CD4-positive, alpha-beta T cell treated with Interleukin-6 at 100 ng/mL for 8 hours (primary cell): Measurements from ENCODE around the gene UVSSA.
"Not testable (repeated sequence)": the region's sequence is repeated elsewhere in the genome, so short reads cannot be mapped to it uniquely, and the experiment has no call there.

Experiments
- DNase-seq: peaks from one replicate; pipeline ENCODE4 v3.0.0-alpha.2; 2020; ENCODE audit warnings: mixed read lengths, low spot score

Gene UVSSA

DNA sequence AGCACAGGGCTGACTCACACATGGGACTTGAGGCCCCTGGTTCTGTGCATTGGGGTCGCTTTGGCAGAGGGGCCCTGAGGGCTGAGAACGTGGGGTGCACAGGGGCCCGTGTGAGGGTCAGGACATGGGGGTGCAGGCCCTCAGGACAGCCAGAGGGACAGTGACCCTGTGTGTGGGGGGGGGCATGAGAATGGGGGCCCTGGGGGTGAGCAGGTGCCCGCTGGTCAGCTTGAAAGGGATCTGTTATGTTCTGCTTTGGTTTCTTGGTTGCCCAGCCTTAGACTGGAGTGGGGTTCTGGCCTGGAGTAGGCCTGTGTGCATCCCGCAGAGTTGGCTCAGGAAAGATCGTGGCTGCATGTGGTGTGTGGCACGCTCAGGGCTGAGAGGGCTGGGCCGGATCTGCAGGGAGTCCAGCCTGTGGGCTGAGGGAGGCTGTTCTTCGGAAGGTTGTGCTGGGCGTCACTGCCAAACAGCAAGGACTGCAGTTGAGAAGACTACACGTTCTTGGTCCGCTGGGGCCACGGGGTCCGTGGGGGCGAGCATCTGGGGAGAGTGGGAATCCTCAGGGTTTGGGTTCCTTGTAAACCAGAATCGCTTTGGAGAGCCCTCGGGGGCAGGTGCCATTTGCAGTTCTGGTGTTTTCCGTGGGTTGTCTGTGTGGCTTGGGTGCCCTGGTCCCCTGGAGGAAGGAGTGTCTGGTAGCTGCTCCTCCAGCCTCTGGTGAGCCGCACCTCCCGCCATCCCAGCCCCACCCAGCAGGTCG is 15.2 kb upstream of the UVSSA start:
- DNase-seq, result no peak

DNA sequence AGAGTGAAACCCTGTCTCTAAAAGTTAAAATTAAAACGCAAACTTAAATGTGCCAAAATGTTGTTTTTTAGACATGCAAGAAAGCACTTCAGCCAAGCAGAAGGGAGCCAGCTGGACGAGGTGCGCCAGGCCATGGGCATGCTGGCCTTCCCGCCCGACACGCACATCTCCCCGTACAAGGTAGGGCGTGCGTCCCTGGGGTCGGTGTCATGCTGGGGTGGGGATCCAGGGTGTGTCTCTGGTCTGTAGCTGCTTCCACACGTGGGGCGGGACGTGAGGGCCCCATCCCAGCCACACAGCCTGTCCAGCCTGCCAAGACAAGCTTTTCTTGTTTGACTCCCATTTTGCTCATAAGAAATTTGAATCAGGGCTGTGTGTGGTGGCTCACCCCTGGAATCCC is 14.3 kb upstream of the UVSSA start:
- DNase-seq, result no peak

DNA sequence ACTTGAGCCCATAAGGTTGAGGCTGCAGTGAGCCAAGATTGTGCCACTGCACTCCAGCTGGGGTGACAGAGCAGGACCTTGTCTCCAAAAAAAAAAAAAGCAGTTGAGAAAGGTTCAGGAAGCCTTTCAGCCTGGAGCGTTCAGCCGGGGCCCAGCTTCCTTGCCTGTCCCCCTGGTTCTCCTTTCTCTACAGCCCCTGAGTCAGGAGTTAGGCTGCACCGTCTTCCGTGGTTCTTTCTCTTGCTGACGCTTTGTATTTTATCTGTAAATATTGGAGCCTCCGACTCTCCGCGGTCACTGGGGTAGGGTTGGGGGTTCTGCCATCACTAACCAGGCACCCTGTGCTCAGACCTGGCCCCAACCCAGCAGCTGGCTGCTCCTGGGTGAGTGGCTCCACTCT is 13.8 kb upstream of the UVSSA start:
- no peak for DNase-seq

DNA sequence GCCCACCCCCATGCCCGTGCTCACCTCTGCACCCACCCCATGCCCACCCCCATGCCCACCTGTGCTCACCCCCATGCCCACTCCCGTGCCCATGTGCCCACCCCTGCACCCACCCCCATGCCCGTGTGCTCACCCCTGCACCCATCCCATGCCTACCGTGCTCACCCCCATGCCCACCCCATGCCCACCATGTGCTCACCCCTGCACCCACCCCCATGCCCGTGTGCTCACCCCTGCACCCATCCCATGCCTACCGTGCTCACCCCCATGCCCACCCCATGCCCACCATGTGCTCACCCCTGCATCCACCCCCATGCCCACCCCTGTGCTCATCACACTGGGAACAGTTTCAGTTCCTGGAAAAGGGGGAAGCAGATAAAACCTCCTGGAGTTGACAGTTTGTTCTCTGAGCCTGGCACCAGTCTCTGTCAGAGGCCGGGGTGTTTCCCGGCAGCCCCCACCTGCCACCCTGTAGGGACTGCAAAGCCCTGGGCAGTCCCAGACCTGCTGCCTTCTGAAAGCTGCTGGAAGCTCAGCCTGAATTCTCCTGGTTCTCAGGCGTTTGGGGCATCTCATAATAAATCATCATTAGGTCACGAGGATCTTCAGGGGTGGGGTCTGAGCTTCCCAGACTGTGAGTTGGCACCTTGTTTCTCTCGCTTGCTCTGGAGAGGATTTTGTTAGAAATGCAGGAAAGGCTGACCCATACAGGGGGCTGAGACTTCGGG is 13.0 kb upstream of the UVSSA start:
- DNase-seq, result not testable (repeated sequence)

DNA sequence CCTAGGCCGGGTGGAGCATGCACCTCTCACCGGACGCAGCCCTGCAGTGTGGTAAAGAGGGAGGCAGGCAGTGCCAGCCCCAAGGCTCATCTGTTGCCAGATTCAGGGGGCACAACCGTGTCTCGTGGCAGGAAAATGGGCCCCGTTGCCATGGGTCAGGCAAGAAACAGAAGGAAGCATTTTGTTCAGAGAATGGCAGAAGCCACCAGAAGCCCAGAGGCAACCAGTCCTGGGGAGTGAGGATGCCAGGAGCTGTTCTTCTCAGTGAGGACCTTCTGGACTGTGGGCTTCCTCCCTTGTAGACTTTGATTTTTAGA is 12.5 kb upstream of the UVSSA start:
- DNase-seq, result no peak

DNA sequence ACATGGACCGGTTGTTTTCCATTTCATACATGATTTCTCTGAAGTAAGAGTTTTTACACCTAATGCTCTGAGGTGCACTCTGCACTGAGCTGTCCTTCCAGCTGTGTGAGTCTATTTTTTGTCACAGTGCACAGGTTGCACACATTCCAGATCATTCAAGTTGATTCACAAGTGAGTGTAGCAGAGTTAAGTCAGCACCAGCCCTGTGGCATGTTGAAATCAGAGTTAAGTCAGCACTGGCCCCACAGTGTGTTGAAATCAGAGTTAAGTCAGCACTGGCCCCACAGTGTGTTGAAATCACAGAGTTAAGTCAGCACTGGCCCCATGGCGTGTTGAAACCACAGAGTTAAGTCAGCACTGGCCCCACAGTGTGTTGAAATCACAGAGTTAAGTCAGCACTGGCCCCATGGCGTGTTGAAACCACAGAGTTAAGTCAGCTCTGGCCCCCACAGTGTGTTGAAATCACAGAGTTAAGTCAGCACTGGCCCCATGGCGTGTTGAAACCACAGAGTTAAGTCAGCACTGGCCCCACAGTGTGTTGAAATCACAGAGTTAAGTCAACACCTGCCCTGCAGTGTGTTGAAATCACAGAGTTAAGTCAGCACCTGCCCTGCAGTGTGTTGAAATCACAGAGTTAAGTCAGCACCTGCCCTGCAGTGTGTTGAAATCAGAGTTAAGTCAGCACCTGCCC is 11.7 kb upstream of the UVSSA start:
- DNase-seq, result not testable (repeated sequence)

DNA sequence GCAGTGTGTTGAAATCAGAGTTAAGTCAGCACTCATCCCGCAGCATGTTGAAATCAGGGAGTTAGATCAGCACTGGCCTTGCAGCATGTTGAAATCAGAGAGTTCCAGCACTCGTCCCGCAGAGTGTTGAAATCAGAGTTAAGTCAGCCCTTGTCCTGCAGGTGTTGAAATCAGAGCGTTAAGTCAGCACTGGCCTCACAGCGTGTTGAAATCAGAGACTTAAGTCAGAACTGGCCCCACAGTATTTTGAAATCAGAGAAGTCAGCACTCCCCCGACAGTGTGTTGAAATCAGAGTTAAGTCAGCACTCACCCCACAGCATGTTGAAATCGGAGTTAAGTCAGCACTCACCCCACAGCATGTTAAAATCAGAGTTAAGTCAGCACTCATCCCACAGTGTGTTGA is 10.9 kb upstream of the UVSSA start:
- DNase-seq, result no peak

DNA sequence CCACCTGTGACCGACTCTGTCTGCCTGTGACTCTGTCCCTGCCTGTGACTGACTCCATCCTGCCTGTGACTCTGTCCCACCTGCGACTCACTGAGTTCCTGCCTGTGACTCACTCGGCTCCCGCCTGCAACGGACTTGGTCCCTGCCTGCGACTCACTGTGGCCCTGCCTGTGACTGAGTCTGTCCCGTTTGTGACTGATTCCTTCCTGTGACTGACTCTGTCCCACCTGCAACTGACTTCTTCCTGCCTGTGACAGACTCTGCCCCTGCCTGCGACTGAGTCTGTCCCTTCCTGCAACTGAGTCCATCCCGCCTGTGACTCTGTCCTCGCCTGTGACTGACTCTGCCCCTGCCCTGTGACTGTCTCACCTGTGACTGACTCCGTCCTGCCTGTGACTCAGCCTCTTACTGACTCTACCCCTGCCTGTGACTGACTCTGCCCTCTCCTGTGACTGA is 9.6 kb upstream of the UVSSA start:
- DNase-seq, result peak; percentile 25

DNA sequence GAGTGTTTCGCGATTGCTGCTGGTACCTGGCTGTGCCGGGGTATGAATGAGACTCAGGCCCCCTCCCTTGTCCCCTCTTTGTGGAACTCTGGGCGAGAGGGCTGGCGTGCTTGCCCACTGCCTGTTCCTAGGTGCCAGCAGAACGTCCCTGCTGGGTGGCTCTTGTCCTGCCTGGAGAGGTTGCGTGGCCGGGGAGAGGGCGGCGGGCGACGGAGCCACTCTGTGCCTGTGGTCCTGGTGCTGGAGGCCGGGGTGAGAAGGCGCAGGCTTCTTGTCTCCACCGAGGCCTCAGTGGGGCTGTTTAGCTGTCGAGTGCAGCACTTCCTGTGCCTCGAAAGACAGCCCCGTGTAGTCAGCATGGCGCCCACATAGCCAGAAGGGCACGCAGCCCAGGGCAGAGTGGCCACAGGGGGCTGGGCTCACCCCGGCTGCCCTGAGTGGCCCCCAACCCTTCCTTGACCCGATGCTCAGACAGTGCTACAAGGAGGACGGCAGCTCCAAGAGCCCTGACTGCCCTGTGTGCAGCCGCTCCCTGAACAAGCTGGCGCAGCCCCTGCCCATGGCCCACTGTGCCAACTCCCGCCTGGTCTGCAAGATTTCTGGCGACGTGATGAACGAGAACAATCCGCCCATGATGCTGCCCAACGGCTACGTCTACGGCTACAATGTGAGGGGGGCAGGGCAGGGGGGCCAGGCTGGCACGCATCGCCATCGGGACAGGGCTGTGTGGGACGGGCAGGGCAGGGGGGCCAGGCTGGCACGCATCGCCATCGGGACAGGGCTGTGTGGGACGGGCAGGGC is 8.9 kb upstream of the UVSSA start:
- DNase-seq, result no peak

DNA sequence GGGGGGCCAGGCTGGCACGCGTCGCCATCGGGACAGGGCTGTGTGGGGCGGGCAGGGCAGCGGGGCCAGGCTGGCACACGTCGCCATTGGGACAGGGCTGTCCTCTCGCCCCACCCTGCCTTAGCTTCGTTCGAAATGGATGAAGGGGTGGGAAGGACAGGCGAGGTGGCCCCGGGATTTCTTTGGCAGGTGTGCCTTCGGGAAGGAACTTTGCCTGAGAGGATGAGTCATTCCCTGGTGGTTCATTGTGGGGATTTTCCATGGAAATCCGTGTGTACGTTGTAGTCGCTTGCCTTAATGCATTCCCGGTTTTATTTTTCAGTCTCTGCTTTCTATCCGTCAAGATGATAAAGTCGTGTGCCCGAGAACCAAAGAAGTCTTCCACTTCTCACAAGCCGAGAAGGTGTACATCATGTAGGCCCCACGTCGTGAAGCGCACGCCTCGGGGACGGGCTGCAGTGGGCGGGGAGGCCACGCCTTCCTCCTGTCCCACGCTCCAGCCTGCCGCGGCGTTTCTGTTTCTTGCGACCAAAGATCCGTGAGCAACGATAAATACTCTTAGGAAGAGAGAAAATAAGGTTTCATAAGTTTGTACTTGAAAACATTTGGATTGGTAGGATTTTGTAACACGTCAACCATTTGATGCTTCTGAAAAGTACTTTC is 8.1 kb upstream of the UVSSA start:
- DNase-seq, result no peak

DNA sequence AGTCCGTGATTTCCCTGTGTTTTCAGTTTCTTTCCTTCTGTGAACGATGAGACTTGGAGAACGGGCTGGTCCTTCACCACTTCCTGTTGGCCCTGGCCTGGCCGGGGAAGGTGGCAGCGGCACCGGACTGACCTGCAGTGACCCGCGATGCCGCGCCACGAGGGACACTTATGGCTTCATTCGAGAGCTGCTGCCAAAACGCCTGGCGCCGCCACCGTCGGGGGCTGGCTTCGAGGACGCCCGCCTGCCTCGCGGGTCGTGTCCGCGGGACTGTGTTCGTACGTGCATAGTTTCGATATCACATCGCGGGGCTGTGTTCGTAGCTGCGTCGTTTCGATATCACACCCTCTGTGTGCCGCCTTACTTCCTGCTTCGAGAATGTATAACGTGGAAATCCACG is 7.5 kb upstream of the UVSSA start:
- DNase-seq, result no peak

DNA sequence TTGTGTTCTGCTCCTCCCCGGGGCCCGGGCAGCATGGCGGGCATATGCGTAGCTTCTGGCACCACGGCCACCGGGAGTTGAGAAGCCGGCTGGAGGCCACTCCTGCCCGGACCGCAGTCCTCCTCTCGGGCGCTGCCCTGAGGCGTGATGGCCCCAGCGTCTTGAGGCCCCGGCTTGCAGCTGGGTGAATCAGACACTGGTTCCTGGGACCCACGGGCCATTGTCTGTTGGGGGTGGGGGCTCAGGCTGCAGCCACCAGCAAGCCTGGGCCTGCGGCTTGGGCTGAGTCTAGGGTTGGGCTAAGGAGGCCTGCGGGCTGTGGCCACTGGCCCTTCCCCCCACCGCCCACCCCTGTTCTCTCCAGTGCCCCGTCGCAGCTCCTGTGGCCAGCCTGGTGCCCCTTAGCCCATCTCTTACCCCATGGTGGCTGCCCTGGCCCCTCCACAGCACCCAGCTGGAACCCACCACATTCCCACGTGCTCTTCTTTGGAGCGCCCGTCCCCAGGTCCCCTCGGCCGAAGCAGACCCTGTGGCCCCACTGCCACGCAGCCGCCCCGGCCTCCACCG is 6.7 kb upstream of the UVSSA start:
- DNase-seq, result no peak

DNA sequence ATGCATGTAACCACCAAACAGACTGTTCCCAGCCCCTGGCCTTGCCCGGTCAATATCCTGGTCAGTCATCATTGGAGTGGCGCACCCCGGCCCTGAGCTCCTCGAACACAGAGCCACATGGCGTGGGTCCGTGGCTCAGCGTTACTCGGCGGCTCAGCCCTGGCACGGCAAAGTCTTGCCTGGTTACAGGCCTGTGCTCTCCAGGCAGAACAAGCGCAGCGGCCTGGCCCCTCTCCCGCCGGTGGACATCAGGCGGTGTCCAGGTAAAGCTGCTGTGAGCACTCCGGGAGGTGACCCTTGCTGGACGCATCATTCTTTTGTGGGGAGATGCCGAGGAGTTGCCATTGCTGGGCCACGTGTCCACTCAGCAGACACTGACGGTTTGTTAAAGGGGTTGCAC is 6.1 kb upstream of the UVSSA start:
- DNase-seq, result no peak

DNA sequence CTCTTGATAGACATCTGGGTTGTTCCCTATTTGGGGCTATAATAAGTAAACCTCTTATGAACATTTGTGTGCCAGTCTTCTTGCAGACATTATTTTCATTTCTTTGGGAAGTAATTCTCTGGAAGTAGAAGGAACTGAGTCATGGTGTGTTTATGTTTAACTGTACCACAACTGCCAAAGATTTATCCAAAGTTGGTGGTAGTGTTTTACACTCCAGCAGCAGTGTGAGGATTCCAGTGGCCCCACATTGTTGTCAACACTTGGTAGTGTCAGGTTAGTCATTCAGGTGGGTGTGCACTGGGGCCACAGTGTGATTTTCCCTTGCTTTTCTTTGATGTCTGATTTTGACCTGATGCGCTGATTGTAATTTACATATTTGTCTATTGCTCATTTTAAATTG is 5.0 kb upstream of the UVSSA start:
- no peak for DNase-seq

DNA sequence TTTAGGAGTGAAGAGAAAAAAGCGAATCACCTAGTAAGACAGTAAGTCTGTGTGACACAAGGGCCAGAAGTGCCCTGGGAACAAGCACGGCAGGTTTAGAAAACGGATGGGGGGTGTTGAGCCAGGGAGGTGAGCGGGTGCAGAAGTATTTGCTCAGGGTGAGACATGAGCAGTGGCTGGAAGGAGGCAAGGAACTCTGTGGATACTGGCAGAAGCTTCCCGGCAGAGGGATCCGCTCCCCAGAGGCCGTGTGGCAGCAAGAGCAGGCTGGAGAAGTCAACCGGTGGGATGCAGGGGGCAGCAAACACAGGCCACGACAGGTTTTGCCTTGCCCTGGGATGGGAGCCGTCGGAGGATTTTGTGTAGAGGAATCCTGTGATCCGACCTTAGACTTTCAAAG is 2.3 kb upstream of the UVSSA start:
- no peak for DNase-seq

DNA sequence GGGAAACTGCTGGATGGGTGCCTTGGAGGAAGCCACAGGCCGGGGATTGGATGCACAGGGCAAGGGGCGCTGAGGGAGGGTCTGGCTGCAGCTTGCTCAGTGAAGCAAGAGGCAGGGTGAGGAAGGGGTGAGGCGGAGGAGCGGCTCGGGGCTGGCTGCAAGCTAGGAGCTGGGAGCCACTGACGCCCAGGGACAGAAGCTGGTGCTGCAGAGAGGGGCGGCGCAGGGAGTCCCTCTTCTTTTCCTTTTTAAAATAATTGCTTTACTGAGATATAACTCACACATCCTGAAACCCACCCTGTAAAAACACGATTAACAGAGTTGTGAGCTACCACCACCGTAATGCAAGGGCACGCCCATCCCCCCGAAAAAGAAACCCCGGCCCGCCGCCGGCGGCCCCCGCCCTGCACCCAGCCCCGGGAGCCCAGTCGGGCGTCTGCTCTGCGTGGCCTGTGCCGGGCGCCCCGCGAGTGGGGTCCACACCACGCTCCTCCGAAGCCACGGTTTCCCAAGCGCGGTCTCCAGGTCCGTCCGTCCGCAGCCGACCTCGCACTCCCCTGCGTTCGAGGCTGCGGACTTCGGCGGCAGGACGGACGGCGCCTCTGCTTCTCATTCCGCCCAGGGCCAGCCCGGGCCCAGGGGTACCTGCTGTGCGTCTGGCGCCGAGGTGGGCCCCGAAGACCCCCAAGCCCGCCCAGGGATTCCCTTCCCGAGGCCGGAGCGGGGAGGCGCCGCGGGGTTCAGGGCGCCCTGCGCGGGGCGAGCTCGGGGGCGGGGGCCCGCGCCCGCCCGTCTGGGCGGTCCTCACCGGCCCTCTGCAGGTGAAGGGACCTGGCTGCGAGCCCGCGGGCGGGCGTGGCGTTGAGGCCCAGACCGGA is 866 bp upstream of the UVSSA start:
- peak; percentile 63 for DNase-seq

DNA sequence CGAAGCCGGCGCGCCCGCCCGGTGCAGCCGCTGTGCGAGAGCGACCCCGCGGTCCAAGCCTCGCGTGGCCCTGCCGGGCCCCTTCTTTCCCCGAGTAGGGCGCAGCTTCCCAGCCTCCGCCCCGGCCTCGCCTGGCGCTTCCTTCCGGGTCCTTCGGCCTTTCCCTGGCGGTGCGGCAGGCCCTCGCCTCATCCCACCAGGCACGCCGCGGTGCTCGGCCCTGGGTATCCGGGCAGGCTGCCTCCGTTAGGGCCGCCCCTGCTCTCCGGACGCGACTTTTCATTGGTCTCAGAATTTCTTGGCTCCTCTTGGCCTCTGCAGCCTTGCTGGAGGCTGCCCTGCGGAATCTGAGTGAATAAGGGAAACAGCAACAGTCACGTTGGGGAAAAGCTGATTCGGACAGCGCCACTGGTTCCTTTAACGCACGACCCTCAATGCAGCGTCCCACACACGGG is 429 bp downstream of the UVSSA start:
- peak; percentile 26 for DNase-seq

DNA sequence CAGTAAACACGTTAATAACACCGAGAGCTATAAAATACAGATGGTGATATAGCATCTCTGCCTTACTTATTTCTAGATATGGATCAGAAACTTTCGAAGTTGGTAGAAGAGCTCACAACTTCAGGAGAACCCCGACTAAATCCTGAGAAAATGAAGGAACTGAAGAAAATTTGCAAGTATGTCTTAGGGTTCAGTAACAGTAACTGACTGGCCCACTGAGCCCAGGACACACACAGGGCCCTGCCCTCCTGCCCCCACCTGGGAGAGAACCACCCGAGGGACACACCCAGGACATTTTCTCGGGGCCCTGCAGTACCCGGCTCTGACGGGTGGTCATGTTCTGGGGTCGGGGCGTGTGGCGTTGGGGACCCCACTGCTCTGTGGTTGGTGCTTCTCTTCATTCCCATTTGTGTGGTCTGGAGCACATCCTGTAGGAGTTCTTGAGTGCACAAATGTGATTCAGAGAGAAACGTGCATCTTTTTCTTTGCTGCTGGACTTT is 1.1 kb downstream of the UVSSA start:
- DNase-seq, result no peak

DNA sequence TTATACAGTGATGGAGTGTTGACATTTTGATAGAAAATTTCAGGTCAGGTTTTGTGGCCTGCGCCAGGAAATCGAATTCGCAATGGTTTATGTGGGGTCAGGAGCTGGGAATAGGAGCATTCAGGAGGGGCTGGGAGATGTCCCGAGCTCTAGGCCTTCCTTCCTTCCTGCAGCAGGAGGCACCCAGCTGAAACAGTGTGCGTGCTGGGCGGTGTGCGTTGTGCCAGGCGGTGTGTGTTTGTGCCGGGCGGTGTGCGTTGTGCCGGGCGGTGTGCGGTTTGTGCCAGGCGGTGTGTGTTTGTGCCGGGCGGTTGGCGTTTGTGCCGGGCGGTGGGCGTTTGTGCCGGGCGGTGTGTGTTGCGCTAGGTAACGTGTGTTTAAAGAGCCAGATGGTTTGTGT is 1.7 kb downstream of the UVSSA start:
- DNase-seq, result no peak
